OCI-LY7 (cell line): ENCODE results near the gene ROBO2.

Source experiments
- EZH2phosphoT487 ChIP-seq: fragments of 200-600 bp; sonication (generic); IDR thresholded peaks from 2 replicates; pipeline ENCODE4 v1.6.1; 2018; ENCODE audit warnings: low read depth, borderline replicate concordance, mild to moderate bottlenecking, mixed run types, antibody characterized with exemption, low read length, moderate library complexity, mixed read lengths
- TF ChIP-seq, protein P1 (sequence below): fragments of 200-600 bp; sonication (generic); conservative IDR thresholded peaks from 2 replicates; pipeline ENCODE4 v1.5.1; 2014; ENCODE audit warnings: mild to moderate bottlenecking, antibody characterized with exemption, low read length, moderate library complexity, mixed read lengths

DNA sequence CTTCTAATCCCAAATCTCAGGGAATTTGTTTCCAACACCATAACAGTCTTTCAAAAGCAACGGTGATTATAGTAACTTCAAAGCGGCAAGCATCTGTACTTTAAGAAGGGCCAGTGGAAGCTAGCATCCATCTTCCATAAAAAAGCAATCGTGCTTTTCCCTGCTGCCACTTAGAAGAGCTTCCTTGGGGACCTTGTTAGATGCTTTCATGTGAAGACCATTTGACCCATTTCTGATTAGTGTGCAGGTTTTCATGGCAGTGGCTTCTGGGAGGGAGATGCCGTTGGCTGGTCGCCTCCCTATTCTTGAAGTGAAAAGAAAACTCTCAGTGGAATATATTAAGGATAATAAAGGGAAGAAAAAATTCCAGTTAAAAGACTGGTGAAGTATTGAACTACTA is 354.1 kb downstream of the ROBO2 start:
- TF ChIP-seq, protein P1, sequence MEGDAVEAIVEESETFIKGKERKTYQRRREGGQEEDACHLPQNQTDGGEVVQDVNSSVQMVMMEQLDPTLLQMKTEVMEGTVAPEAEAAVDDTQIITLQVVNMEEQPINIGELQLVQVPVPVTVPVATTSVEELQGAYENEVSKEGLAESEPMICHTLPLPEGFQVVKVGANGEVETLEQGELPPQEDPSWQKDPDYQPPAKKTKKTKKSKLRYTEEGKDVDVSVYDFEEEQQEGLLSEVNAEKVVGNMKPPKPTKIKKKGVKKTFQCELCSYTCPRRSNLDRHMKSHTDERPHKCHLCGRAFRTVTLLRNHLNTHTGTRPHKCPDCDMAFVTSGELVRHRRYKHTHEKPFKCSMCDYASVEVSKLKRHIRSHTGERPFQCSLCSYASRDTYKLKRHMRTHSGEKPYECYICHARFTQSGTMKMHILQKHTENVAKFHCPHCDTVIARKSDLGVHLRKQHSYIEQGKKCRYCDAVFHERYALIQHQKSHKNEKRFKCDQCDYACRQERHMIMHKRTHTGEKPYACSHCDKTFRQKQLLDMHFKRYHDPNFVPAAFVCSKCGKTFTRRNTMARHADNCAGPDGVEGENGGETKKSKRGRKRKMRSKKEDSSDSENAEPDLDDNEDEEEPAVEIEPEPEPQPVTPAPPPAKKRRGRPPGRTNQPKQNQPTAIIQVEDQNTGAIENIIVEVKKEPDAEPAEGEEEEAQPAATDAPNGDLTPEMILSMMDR = no peak
- no peak for TF ChIP-seq EZH2phosphoT487
